SIG-M5 (cell line): ENCODE results near the gene UTF1.
"Not testable (repeated sequence)": the region's sequence is repeated elsewhere in the genome, so short reads cannot be mapped to it uniquely, and the experiment has no call there.

Experiments used
- DNase-seq: peaks from one replicate; lab custom pipeline; 2025; lab: John Stamatoyannopoulos, UW

Gene UTF1

DNA sequence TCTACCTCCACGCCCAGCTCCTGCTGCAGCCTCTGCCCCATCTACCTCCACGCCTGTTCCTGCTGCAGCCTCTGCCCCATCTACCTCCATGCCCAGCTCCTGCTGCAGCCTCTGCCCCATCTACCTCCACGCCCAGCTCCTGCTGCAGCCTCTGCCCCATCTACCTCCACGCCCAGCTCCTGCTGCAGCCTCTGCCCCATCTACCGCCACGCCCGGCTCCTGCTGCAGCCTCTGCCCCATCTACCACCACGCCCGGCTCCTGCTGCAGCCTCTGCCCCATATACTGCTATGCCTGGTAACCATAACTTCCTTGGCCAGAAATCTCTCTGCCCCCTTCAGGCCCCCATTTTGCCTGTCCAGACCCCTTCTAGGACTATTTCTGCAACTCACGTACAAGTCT is 35.0 kb downstream of the UTF1 start:
- DNase-seq: not testable (repeated sequence)

- no peak for DNase-seq
Observed at GRCh38 chr10:133266056-133266795, 36.2 kb downstream of the UTF1 start.

GRCh38 chr10:133267293-133267692 is 37.3 kb downstream of the UTF1 start:
- no peak for DNase-seq

DNA sequence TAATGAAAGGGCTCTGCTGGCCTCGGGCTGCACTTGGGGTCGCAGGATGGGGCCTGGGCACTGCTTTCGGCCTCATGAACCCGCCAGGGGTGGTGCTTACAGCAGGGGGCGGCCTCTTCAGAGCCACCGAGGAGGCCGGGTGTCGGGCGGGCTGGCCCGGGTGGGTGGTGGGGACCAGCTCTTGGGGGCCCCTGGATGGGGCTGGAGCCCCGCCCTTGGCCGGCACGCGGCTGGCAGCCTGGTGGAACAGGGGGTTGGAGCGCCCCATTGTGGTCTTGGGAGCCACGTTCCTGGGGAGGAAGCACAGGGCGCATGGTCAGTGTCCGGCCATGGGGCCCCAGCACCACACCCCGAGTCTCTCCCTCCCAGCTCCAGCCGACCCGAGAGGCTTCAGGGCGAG is 37.8 kb downstream of the UTF1 start:
- no peak for DNase-seq

GRCh38 chr10:133268532-133268931 is 38.5 kb downstream of the UTF1 start:
- no peak for DNase-seq

DNA sequence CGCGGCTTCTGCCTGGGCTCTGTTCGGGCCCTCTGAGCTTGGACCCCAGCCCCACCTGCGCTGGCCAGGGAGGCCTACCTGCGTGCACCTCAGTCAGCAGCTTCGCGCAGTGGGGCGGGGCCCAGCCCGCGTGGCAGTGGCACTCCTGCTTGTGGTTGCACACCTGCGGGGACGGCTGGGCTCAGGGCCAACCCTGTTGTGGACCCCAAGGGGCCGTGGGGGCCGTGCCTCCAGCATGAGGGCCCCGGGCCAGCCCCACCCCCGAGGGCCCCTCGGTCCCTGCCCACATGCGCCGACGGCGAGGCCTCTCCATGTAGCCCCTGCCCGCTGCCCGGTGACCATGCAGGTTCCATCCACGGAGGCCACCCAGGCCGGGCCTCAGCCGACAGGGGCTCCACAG is 39.4 kb downstream of the UTF1 start:
- DNase-seq: no peak

DNA sequence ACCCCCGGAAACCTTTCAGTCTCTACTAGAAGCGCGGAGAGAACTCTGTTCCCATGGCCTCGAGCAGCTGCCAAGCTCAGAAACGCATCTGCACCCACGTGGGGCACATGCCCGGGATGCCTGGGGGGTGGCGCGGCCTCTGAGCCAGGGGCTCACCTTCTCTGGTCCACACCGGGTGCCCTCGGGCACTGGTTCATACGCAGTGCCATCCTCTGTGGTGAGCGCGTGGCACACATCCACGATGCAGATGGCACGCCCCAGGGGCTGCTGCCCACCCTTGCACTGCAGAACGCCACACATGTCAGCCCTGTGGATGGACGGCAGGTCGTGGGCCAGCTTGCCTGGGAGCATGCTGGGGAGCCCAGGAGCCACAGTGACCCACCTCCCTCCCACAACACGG is 40.2 kb downstream of the UTF1 start:
- DNase-seq: no peak

- no peak for DNase-seq
Observed at GRCh38 chr10:133270773-133271297, 40.8 kb downstream of the UTF1 start.

GRCh38 chr10:133271521-133272300 is 41.7 kb downstream of the UTF1 start:
- no peak for DNase-seq

DNA sequence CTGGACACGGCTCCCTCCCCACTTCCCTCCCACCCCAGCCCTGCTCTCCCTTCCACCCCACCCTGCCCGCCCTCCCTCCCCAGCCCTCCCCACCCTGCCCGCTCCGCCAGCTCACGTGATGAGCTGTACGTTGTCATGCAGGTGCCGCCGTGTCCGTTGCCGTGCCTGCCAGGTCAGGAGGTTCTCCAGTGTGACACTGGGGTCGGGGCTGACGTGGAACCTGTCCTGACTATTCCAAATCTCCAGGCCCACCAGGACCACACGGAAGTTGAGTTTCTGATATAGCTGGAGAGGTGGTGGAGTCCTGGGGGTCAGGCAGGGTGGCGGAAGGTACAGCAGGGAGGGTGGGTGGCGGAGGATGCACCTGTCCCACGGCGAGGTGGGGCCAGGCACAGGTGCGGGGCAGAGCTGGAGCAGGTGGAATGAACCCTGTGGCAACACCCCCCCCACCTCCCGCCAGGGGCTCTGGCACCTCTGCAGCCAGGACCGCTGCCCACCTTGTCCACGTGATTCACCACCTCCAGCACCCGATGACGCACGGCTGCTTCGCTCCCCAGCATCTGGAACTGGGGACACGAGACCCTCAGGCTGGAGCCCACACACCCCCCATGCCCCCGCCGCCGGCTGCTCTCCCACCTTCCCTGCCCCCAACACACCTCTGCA is 42.4 kb downstream of the UTF1 start:
- DNase-seq: no peak

DNA sequence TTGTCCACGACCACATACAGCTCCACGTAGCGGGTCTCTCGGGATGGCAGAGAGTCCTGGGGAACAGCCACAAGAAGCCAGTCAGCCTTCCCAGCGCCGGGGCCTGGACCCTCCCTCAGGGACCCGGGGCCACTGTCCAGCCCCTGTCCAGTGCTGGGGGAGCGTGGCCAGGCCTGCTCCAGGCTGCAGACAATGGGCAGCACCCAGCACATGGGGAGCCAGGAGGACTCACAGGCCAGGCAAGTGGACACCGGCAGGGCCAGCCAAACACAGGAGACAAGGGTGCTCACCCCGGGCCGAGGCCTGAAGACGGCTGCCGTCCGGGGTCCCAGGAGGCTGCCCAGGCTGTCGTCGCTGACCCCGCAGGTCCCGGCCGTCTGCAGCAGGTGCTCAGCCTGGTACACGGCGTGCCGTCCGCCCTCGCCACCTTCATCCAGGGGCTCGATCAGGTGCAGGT is 43.0 kb downstream of the UTF1 start:
- no peak for DNase-seq

- no peak for DNase-seq
Observed at GRCh38 chr10:133273534-133274143, 43.6 kb downstream of the UTF1 start.

DNA sequence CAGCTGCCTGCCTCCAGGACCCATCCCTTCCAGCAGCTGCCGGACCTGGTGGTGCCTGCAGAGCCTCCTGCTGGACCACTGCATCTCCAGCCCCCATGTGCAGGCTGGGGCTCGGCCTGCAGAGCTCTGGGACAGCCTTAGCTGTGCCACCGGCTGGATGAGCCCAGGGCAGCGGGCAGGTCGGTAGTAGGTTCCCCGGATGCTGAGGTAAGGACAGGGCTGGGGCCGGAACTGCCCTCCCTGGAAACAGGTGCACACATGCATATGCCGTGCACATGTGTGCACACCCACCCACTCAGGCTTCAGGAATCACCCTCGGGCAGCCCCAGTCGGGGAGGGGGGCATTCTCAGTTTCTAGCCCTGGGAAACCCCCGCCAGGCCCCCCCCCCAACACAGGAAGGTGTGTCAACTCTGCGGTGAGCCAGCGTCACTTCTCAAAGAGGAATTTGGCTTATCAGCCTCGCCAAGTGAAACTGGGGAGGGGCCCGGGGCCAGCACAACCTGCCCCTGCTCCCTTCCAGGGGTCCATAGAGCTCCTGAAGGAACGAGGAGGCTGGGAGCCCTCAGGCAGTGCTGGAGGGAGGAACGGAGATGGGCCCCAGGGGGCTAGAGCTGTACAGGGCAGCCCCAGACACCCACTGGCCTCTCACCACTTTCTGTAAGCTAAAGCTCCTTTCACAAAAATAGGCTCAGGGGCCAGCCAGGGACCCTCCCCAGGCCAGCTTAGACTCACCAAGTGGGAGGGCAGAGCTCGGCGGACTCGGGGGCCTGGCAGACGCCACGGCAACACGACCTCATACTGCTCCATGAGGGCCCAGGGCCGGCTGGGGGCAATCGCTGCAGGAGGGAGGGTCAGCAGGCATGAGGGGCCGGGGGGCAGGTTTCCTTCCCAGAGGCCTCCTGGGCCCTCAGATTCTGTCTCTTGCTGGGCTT is 45.0 kb downstream of the UTF1 start:
- no peak for DNase-seq

- DNase-seq: no peak
Observed at GRCh38 chr10:133275684-133276092, 45.7 kb downstream of the UTF1 start.

GRCh38 chr10:133276100-133276434 is 46.0 kb downstream of the UTF1 start:
- DNase-seq: no peak

- DNase-seq: no peak
Observed at GRCh38 chr10:133276435-133277201, 46.6 kb downstream of the UTF1 start, which contains the start of gene ADAM8. TSS of gene ADAM8 (minus strand) at chr10:133276868. CDS start at chr10:133276817, 51 bp downstream.

GRCh38 chr10:133277277-133277992 is 47.4 kb downstream of the UTF1 start:
- DNase-seq: no peak

DNA sequence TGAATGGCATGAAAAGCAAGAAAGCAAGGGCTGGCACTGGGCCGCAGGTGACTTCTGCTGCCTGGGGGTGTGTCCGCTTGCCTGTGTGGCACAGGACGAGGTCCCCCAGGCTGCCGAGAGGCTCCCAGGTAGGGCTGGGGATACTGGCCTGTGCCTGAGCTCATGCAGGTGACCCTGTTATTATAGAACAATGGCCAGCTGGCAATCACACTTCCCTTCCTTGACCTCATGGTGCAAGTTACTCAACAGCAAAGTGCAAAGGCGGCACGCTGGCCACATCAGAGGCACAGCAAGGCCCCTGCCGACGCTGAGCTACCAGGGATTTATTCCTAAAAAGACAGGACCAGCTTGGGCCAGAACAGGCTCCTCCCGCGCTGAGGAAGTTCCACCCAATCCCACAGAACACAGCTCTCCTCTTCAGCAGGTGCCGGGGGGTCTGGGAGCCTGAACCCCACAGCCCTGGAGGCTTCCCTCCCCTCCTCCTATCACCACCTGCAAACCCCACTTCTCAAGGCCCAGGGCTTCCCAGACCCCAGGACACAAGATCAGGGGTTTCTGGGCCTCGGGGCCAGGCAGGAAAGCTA is 48.1 kb downstream of the UTF1 start:
- DNase-seq: no peak

GRCh38 chr10:133278577-133279265 is 48.7 kb downstream of the UTF1 start:
- no peak for DNase-seq
